Prostate gland (tissue), 2 donors: Measurements from ENCODE around the gene C2orf68. TPM values are rescaled to one million over a fixed set of nuclear protein-coding genes. Genes with fewer than 3 reads are reported as not detected.
"Not testable (repeated sequence)": the region's sequence is repeated elsewhere in the genome, so short reads cannot be mapped to it uniquely, and the experiment has no call there.

Experiments
- DNase-seq: peaks from one replicate; pipeline ENCODE4 v3.0.0-alpha.2; 2019; ENCODE audit warnings: low spot score
- H3K27ac ChIP-seq, 2 donors: fragments of 200-600 bp; sonication (generic); 2 replicates each; pipeline ENCODE4 v1.5.1; 2017 to 2019
- H3K27me3 ChIP-seq: fragments of 200-600 bp; sonication (generic); replicated peaks from 2 replicates; pipeline ENCODE4 v1.5.1; 2019; ENCODE audit not compliant: insufficient read depth
- H3K36me3 ChIP-seq, 2 donors: fragments of 200-600 bp; sonication (generic); 1 replicate in 1 of 2; 2 replicates in 1 of 2; pipeline versions ENCODE4 v1.5.1 to v1.8.1; 2017 to 2019
- H3K4me1 ChIP-seq: fragments of 200-600 bp; sonication (generic); replicated peaks from 2 replicates; pipeline ENCODE4 v1.5.1; 2019
- H3K4me3 ChIP-seq, 2 donors: fragments of 200-600 bp; sonication (generic); 2 replicates each; pipeline ENCODE4 v1.5.1; 2017 to 2019
- H3K9me3 ChIP-seq: fragments of 200-600 bp; sonication (generic); 2 replicates; pipeline ENCODE4 v1.5.1; 2017
- CTCF ChIP-seq, 4 experiments: fragments of 200-600 bp in 2 of 4; fragments of 450-650 bp in 2 of 4; sonication (generic) in 2 of 4; IDR thresholded peaks; 1 replicate in 3 of 4; 2 replicates in 1 of 4; pipeline ENCODE4 v1.5.1; 2016 to 2019; ENCODE audit warnings: antibody characterized with exemption in 4 of 4, mild to moderate bottlenecking in 2 of 4, moderate library complexity in 2 of 4
- POLR2A ChIP-seq: fragments of 450-650 bp; IDR thresholded peaks from one replicate; pipeline ENCODE4 v1.6.1; 2016; ENCODE audit warnings: antibody characterized with exemption, mild to moderate bottlenecking
- POLR2AphosphoS5 ChIP-seq: sonication (generic); formaldehyde crosslinking; IDR thresholded peaks from one replicate; pipeline ENCODE4 v1.6.1; 2017; ENCODE audit warnings: antibody characterized with exemption
- WGBS: methylation state at CpG from one replicate; pipeline ENCODE4 v1.1.5; 2018; 5-methylcytosine and 5-hydroxymethylcytosine counted together
- intact Hi-C: fragments of 100-400 bp; cut with DNase I; formaldehyde crosslinking; loops from one replicate; pipeline ENCODE4 v1.14.2; 2022
- total RNA-seq, 2 donors: library from RNA; depleted of rRNA; stranded (reverse); fragments of >200 nt; gene quantifications; one replicate each; pipeline ENCODE4 v1.1.0, GENCODE V29; 2016

The C2orf68 gene
- total RNA-seq, 2 donors from 2014 or later = 16.1 to 26.1 TPM

GRCh38 chr2:85595301-85596025 is 16.4 kb downstream of the C2orf68 start, which contains the start of gene RNF181:
TSS of gene RNF181 (plus strand) at chr2:85595745. CDS start at chr2:85595764, 19 bp downstream.
- Histone ChIP-seq H3K27ac (peak within 1 kb of the TSS; percentile 89 to 93), H3K27me3 (no peaks in the 10 kb centered on the region), H3K4me1 (peaks cover 12% of the 10 kb centered on the region), H3K9me3 (no peaks in the 10 kb centered on the region), H3K36me3 (no peaks in the 10 kb centered on the region), H3K4me3 (peak within 1 kb of the TSS; percentile 84 to 87)
- intact Hi-C loops = loop anchor here (5.0 kb wide), 1 partner anchor 33 kb away; the partner anchor contains the start of gene GGCX
- WGBS = under 1% methylated on average over 47 of the region's 47 CpGs
- DNase-seq = peak; percentile 98
- TF ChIP-seq POLR2AphosphoS5 (peak; percentile 97), POLR2A (peak; percentile 89), CTCF (IDR thresholded peaks at IDR 0.05) (no peak)

- Histone ChIP-seq H3K4me1 (peaks cover 14% of the 10 kb centered on the region), H3K9me3 (no peaks in the 10 kb centered on the region), H3K27me3 (no peaks in the 10 kb centered on the region), H3K27ac (peak overlapping the region; percentile 89 to 93), H3K36me3 (no peaks in the 10 kb centered on the region), H3K4me3 (peak overlapping the region; percentile 84 to 87)
- no peak for DNase-seq
- TF ChIP-seq CTCF (IDR thresholded peaks at IDR 0.05) (no peak), POLR2A (no peak), POLR2AphosphoS5 (no peak)
- 16% methylated on average over 13 of the region's 13 CpGs for WGBS
- intact Hi-C loops = loop anchor here (5.0 kb wide), 1 partner anchor 33 kb away; the partner anchor contains the start of gene GGCX
Measured at GRCh38 chr2:85594715-85595300, 17.1 kb downstream of the C2orf68 start.

- Histone ChIP-seq H3K36me3 (no peaks in the 10 kb centered on the region), H3K4me1 (peaks cover 14% of the 10 kb centered on the region), H3K9me3 (no peaks in the 10 kb centered on the region), H3K27me3 (no peaks in the 10 kb centered on the region), H3K4me3 (no peak overlapping the region), H3K27ac (no peak overlapping the region)
- intact Hi-C loops = no loop called here
- DNase-seq = no peak
- 69% methylated on average over 3 of the region's 3 CpGs for WGBS
- no peak for TF ChIP-seq CTCF (IDR thresholded peaks at IDR 0.05)
- TF ChIP-seq POLR2AphosphoS5 = no peak
- TF ChIP-seq POLR2A = no peak
Measured at GRCh38 chr2:85593023-85593422, 18.8 kb downstream of the C2orf68 start.

- H3K27me3 ChIP-seq, H3K27ac ChIP-seq, H3K4me3 ChIP-seq, intact Hi-C loops, H3K9me3 ChIP-seq, DNase-seq, H3K36me3 ChIP-seq: not testable (repeated sequence)
- H3K4me1 ChIP-seq = peaks cover 14% of the 10 kb centered on the region
- WGBS = 94% methylated on average over 9 of the region's 9 CpGs
Measured at GRCh38 chr2:85592299-85592698, 19.6 kb downstream of the C2orf68 start.

GRCh38 chr2:85591563-85591962 is 20.3 kb downstream of the C2orf68 start:
- no peaks in the 10 kb centered on the region for H3K36me3 ChIP-seq
- intact Hi-C loops = no loop called here
- H3K27me3 ChIP-seq = no peaks in the 10 kb centered on the region
- peak overlapping the region in 1 of 2 donors; percentile 45 for H3K27ac ChIP-seq
- no peak overlapping the region for H3K4me3 ChIP-seq
- H3K9me3 ChIP-seq = no peaks in the 10 kb centered on the region
- WGBS = 80% methylated on average over 12 of the region's 12 CpGs
- peaks cover 10% of the 10 kb centered on the region for H3K4me1 ChIP-seq
- no peak for DNase-seq
- TF ChIP-seq CTCF (IDR thresholded peaks at IDR 0.05) (no peak), POLR2A (no peak), POLR2AphosphoS5 (no peak)
